ENCODE measurements around the gene ADCY5. TPM values are rescaled to one million over a fixed set of nuclear protein-coding genes. Genes with fewer than 3 reads are reported as not detected.
"Not testable (repeated sequence)": the region's sequence is repeated elsewhere in the genome, so short reads cannot be mapped to it uniquely, and the experiment has no call there.

ADCY5 gene
- not detected in 2 replicates for total RNA-seq

GRCh38 chr3:123448536-123449101 is at the start of gene ADCY5:
ADCY5 (minus strand) TSS chr3:123449090; CDS start chr3:123448545, 545 bp downstream.
- FAIRE-seq (no peak), DNase-seq (ENCODE audit: low read depth) (no peak)
- Histone ChIP-seq H3K27me3 (ENCODE audit: control insufficient read depth, insufficient read depth, low read length) (peaks cover 30% of the 10 kb centered on the region), H3K4me3 (ENCODE audit: low read depth, low read length) (peak within 1 kb of the TSS; percentile 23), H3K36me3 (ENCODE audit: control insufficient read depth, insufficient read depth, low read length) (no peaks in the 10 kb centered on the region)
- TF ChIP-seq CTCF (IDR thresholded peaks at IDR 0.05; ENCODE audit: insufficient read depth, low read length, severe bottlenecking), result no peak

- FAIRE-seq (no peak), DNase-seq (ENCODE audit: low read depth) (no peak)
- no peaks in the 10 kb centered on the region for H3K27me3 ChIP-seq (ENCODE audit: control insufficient read depth, insufficient read depth, low read length)
- peaks cover 17% of the 10 kb centered on the region for H3K36me3 ChIP-seq (ENCODE audit: control insufficient read depth, insufficient read depth, low read length)
- H3K4me3 ChIP-seq (ENCODE audit: low read depth, low read length), result no peak overlapping the region
- no peak for TF ChIP-seq CTCF (IDR thresholded peaks at IDR 0.05; ENCODE audit: insufficient read depth, low read length, severe bottlenecking)
Measured at GRCh38 chr3:123493912-123494311, 45.0 kb upstream of the ADCY5 start.

DNA sequence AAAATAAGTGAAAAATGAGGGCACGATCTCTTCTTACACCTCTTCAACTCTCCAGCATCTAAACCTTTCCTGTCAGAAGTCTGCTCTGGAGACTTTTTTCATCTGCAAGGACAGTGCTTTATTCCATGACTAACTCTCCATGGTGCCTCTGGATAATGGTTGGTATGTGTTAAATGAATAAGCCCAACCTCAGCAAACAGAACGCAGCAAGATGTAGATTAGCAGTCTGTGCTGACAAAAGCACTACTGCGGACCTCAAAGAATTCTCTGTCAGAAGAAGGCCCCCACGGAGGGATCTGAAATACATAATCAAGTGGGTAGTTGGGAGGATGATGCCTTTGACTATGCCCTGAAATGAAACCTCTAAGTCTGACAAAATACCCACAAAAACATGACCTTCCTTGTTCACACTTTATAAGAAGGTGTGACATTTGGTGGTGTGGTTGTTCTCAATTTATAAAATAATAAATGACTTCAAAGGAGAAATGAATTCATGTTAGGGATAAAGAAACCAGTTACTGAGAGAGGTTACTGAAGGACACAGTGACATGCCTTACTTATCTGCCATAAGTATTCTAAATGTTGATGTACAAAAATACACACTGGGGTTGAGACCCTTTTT is 43.2 kb upstream of the ADCY5 start:
- TF ChIP-seq CTCF (IDR thresholded peaks at IDR 0.05; ENCODE audit: insufficient read depth, low read length, severe bottlenecking), result no peak
- no peak overlapping the region for H3K4me3 ChIP-seq (ENCODE audit: low read depth, low read length)
- no peak for DNase-seq (ENCODE audit: low read depth)
- no peaks in the 10 kb centered on the region for H3K27me3 ChIP-seq (ENCODE audit: control insufficient read depth, insufficient read depth, low read length)
- no peak for FAIRE-seq
- peaks cover 7% of the 10 kb centered on the region for H3K36me3 ChIP-seq (ENCODE audit: control insufficient read depth, insufficient read depth, low read length)

GRCh38 chr3:123489400-123490004 is 40.6 kb upstream of the ADCY5 start:
- Histone ChIP-seq H3K27me3 (ENCODE audit: control insufficient read depth, insufficient read depth, low read length) (no peaks in the 10 kb centered on the region), H3K36me3 (ENCODE audit: control insufficient read depth, insufficient read depth, low read length) (peaks cover 4% of the 10 kb centered on the region), H3K4me3 (ENCODE audit: low read depth, low read length) (no peak overlapping the region)
- peak; percentile 87 for TF ChIP-seq CTCF (IDR thresholded peaks at IDR 0.05; ENCODE audit: insufficient read depth, low read length, severe bottlenecking)
- FAIRE-seq (no peak), DNase-seq (ENCODE audit: low read depth) (peak; percentile 52)

DNA sequence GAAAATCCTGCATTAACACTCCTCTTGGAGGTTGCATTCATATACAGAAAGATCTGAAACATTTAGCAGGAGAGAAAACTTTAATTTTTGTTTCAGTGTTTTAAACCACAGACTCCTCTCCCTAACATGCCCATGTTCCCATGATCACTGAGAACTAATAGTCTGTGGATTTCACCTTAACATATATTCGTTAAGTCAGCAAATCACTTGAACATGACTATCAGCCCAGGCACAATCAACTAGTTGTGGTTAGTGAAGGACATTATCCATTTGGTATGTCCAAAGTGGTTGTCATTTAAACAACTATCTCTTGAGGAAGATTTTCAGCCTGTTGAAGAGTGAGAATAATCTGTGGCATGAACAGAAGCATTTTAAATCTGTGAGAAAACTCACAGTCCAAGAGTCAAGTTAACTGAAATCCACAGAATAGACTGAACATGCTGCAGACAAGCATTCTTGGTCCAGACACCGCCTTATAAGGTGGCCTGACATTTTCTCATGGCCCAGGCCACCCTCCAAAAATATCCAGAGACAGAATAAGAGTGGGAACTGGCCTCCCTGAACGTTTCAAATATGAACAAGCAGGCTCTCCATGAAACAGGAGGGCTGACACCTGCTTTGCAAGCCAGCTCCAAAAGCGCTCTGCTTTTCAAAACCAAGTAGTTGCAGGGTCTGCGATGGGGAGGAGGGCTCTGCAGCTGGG is 39.9 kb upstream of the ADCY5 start:
- no peak for FAIRE-seq
- H3K4me3 ChIP-seq (ENCODE audit: low read depth, low read length), result no peak overlapping the region
- no peaks in the 10 kb centered on the region for H3K27me3 ChIP-seq (ENCODE audit: control insufficient read depth, insufficient read depth, low read length)
- H3K36me3 ChIP-seq (ENCODE audit: control insufficient read depth, insufficient read depth, low read length), result peaks cover 3% of the 10 kb centered on the region
- no peak for DNase-seq (ENCODE audit: low read depth)
- TF ChIP-seq CTCF (IDR thresholded peaks at IDR 0.05; ENCODE audit: insufficient read depth, low read length, severe bottlenecking), result no peak

DNA sequence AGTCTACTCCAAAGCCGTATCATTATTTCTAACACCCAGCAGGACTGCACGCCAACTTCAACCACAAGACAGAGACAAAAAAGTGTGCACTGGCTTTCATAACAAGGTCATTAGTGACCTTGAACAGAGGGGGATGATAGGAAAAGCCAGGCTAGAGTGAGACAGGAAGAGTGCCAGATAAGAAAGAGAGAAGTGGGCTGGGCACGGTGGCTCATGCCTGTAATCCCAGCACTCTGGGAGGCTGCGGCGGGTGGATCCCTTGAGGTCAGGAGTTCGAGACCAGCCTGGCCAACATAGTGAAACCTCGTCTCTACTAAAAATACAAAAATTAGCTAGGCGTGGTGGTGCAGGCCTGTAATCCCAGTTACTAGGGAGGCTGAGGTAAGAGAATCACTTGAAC is 38.2 kb upstream of the ADCY5 start:
- not testable (repeated sequence) for H3K27me3 ChIP-seq (ENCODE audit: control insufficient read depth, insufficient read depth, low read length); H3K4me3 ChIP-seq (ENCODE audit: low read depth, low read length); DNase-seq (ENCODE audit: low read depth); H3K36me3 ChIP-seq (ENCODE audit: control insufficient read depth, insufficient read depth, low read length); FAIRE-seq

Data from bronchial epithelial cell (primary cell).